ENCODE results near the gene TNNI2.

- no peak for TF ChIP-seq CTCF (IDR thresholded peaks at IDR 0.05; ENCODE audit: low read length)
- TF ChIP-seq EZH2phosphoT487 (IDR thresholded peaks at IDR 0.05; ENCODE audit: low read length): no peak
These were observed 46.9 kb upstream of the TNNI2 start for GRCh38 chr11:1791912-1792311.
